Mucosa of rectum (tissue), 2 donors: ENCODE results near the gene PNPLA8.

ENCODE experiments used
- H3K27ac ChIP-seq, 2 donors: one replicate each; pipeline ENCODE4 v1.7.0; 2013; ENCODE audit warnings: inconsistent platforms in 2 of 2, low read depth in 2 of 2, low read length in 2 of 2
- H3K27me3 ChIP-seq, 2 donors: one replicate each; pipeline ENCODE4 v1.7.0; 2013; ENCODE audit warnings: low read length in 2 of 2; ENCODE audit not compliant: control insufficient read depth in 2 of 2, insufficient read depth in 2 of 2
- H3K36me3 ChIP-seq, 2 donors: one replicate each; pipeline ENCODE4 v1.7.0; 2013; ENCODE audit warnings: low read length in 2 of 2; ENCODE audit not compliant: control insufficient read depth in 2 of 2, insufficient read depth in 2 of 2
- H3K4me1 ChIP-seq, 2 donors: one replicate each; pipeline ENCODE4 v1.7.0; 2013; ENCODE audit warnings: low read length in 2 of 2, mild to moderate bottlenecking in 1 of 2; ENCODE audit not compliant: control insufficient read depth in 2 of 2, insufficient read depth in 2 of 2
- H3K4me3 ChIP-seq, 2 donors: one replicate each; pipeline ENCODE4 v1.7.0; 2013; ENCODE audit warnings: low read length in 2 of 2
- H3K9ac ChIP-seq, 2 donors: one replicate each; pipeline ENCODE4 v1.7.0; 2013; ENCODE audit warnings: low read length in 2 of 2, low read depth in 1 of 2, mild to moderate bottlenecking in 1 of 2
- H3K9me3 ChIP-seq, 2 donors: one replicate each; pipeline ENCODE4 v1.7.0; 2013; ENCODE audit warnings: low read length in 2 of 2; ENCODE audit not compliant: control insufficient read depth in 2 of 2
- donor health status: healthy.
- donor health status: Normal muscosa, but diverticular disease.

Gene PNPLA8

GRCh38 chr7:108451296-108451848 lies 74.6 kb downstream of the PNPLA8 start:
- H3K4me3 ChIP-seq = no peak overlapping the region
- H3K36me3 ChIP-seq = no peaks in the 10 kb centered on the region
- no peak overlapping the region for H3K27ac ChIP-seq
- H3K27me3 ChIP-seq = peaks cover 9 to 31% of the 10 kb centered on the region in 2 donors
- H3K4me1 ChIP-seq = peaks cover 0 to 8% of the 10 kb centered on the region in 2 donors
- no peak overlapping the region for H3K9ac ChIP-seq
- H3K9me3 ChIP-seq = no peaks in the 10 kb centered on the region

- Histone ChIP-seq H3K36me3 (no peaks in the 10 kb centered on the region), H3K27ac (no peak overlapping the region), H3K9me3 (no peaks in the 10 kb centered on the region), H3K4me1 (peaks cover 0 to 2% of the 10 kb centered on the region in 2 donors), H3K27me3 (peaks cover 9 to 24% of the 10 kb centered on the region in 2 donors), H3K4me3 (no peak overlapping the region), H3K9ac (no peak overlapping the region)
Observed at GRCh38 chr7:108450160-108450559, 75.8 kb downstream of the PNPLA8 start.

GRCh38 chr7:108449521-108449920 lies 76.4 kb downstream of the PNPLA8 start:
- no peak overlapping the region for H3K9ac ChIP-seq
- H3K9me3 ChIP-seq = no peaks in the 10 kb centered on the region
- H3K27ac ChIP-seq = no peak overlapping the region
- no peaks in the 10 kb centered on the region for H3K4me1 ChIP-seq
- H3K4me3 ChIP-seq = no peak overlapping the region
- peaks cover 8 to 20% of the 10 kb centered on the region in 2 donors for H3K27me3 ChIP-seq
- H3K36me3 ChIP-seq = no peaks in the 10 kb centered on the region

GRCh38 chr7:108448584-108449505 lies 77.1 kb downstream of the PNPLA8 start:
- Histone ChIP-seq H3K4me1 (no peaks in the 10 kb centered on the region), H3K36me3 (no peaks in the 10 kb centered on the region), H3K27me3 (peaks cover 2 to 13% of the 10 kb centered on the region in 2 donors), H3K4me3 (no peak overlapping the region), H3K27ac (no peak overlapping the region), H3K9ac (no peak overlapping the region), H3K9me3 (no peaks in the 10 kb centered on the region)

GRCh38 chr7:108442039-108442568 lies 83.8 kb downstream of the PNPLA8 start:
- Histone ChIP-seq H3K9me3 (no peaks in the 10 kb centered on the region), H3K4me3 (no peak overlapping the region), H3K9ac (no peak overlapping the region), H3K4me1 (no peaks in the 10 kb centered on the region), H3K36me3 (no peaks in the 10 kb centered on the region), H3K27ac (no peak overlapping the region), H3K27me3 (no peaks in the 10 kb centered on the region)

GRCh38 chr7:108441392-108441955 lies 84.5 kb downstream of the PNPLA8 start:
- no peak overlapping the region for H3K27ac ChIP-seq
- H3K9me3 ChIP-seq = no peaks in the 10 kb centered on the region
- no peaks in the 10 kb centered on the region for H3K4me1 ChIP-seq
- no peak overlapping the region for H3K4me3 ChIP-seq
- H3K36me3 ChIP-seq = no peaks in the 10 kb centered on the region
- H3K27me3 ChIP-seq = no peaks in the 10 kb centered on the region
- H3K9ac ChIP-seq = no peak overlapping the region

- no peak overlapping the region for H3K27ac ChIP-seq
- H3K36me3 ChIP-seq = no peaks in the 10 kb centered on the region
- no peaks in the 10 kb centered on the region for H3K9me3 ChIP-seq
- no peaks in the 10 kb centered on the region for H3K4me1 ChIP-seq
- H3K9ac ChIP-seq = no peak overlapping the region
- H3K27me3 ChIP-seq = no peaks in the 10 kb centered on the region
- no peak overlapping the region for H3K4me3 ChIP-seq
Observed at GRCh38 chr7:108440613-108441012, 85.3 kb downstream of the PNPLA8 start.

GRCh38 chr7:108436906-108437305 lies 89.0 kb downstream of the PNPLA8 start:
- no peaks in the 10 kb centered on the region for H3K27me3 ChIP-seq

GRCh38 chr7:108434010-108434409 lies 91.9 kb downstream of the PNPLA8 start:
- H3K9ac ChIP-seq = no peak overlapping the region
- H3K36me3 ChIP-seq = no peaks in the 10 kb centered on the region
- no peaks in the 10 kb centered on the region for H3K4me1 ChIP-seq
- no peak overlapping the region for H3K4me3 ChIP-seq
- H3K27ac ChIP-seq = no peak overlapping the region
- H3K27me3 ChIP-seq = no peaks in the 10 kb centered on the region
- H3K9me3 ChIP-seq = no peaks in the 10 kb centered on the region

More at GRCh38 chr7:108436906-108437305, 89.0 kb downstream of the PNPLA8 start:
- Histone ChIP-seq H3K4me1 (no peaks in the 10 kb centered on the region), H3K36me3 (no peaks in the 10 kb centered on the region), H3K9me3 (no peaks in the 10 kb centered on the region), H3K4me3 (no peak overlapping the region), H3K9ac (no peak overlapping the region), H3K27ac (no peak overlapping the region)

GRCh38 chr7:108431099-108431498 lies 94.8 kb downstream of the PNPLA8 start:
- Histone ChIP-seq H3K4me3 (no peak overlapping the region), H3K9me3 (no peaks in the 10 kb centered on the region), H3K36me3 (no peaks in the 10 kb centered on the region), H3K9ac (no peak overlapping the region), H3K27ac (no peak overlapping the region), H3K27me3 (no peaks in the 10 kb centered on the region), H3K4me1 (no peaks in the 10 kb centered on the region)
